Measurements from ENCODE around the gene NBAS. TPM values are rescaled to one million over a fixed set of nuclear protein-coding genes. Genes with fewer than 3 reads are reported as not detected.

NBAS gene
- total RNA-seq, 3 donors from 2014 or later (not counting 1 experiment from before 2014, with no cell fraction given): 27.8 to 34.7 (median 29.2) TPM

- no peaks in the 10 kb centered on the region for H3K36me3 Mint-ChIP-seq
- WGBS (ENCODE audit: insufficient coverage): 87% methylated on average over 3 of the region's 5 CpGs
- no peak for TF ChIP-seq CTCF (IDR thresholded peaks at IDR 0.05)
- Histone ChIP-seq H3K27me3 (ENCODE audit: control insufficient read depth, insufficient read depth, low read length) (no peaks in the 10 kb centered on the region), H3K4me1 (ENCODE audit: control insufficient read depth, insufficient read depth, low read length) (no peaks in the 10 kb centered on the region), H3K36me3 (ENCODE audit: control insufficient read depth, insufficient read depth, low read length) (no peaks in the 10 kb centered on the region), H3K27ac (ENCODE audit: low read length) (no peak overlapping the region), H3K9me3 (ENCODE audit: control insufficient read depth, insufficient read depth, low read length) (no peaks in the 10 kb centered on the region), H3K4me3 (ENCODE audit: low read length) (no peak overlapping the region)
- no peaks in the 10 kb centered on the region for H3K27me3 Mint-ChIP-seq (ENCODE audit: low read depth in 2 of 2)
- no peak for DNase-seq
- no peak for ATAC-seq
- no peak overlapping the region for H3K4me3 Mint-ChIP-seq
- no peaks in the 10 kb centered on the region for H3K9me3 Mint-ChIP-seq
- H3K27ac Mint-ChIP-seq: no peak overlapping the region
- no peaks in the 10 kb centered on the region for H3K4me1 Mint-ChIP-seq
- intact Hi-C loops (cut with micrococcal nuclease): loop anchor here (10.0 kb wide), 1 partner anchor 816 kb away; no protein-coding TSS in a partner anchor
Measured at GRCh38 chr2:15159206-15159605, 401.9 kb downstream of the NBAS start.

- Histone ChIP-seq H3K9me3 (ENCODE audit: control insufficient read depth, insufficient read depth, low read length) (no peaks in the 10 kb centered on the region), H3K4me3 (ENCODE audit: low read length) (no peak overlapping the region), H3K27ac (ENCODE audit: low read length) (no peak overlapping the region), H3K4me1 (ENCODE audit: control insufficient read depth, insufficient read depth, low read length) (no peaks in the 10 kb centered on the region), H3K36me3 (ENCODE audit: control insufficient read depth, insufficient read depth, low read length) (no peaks in the 10 kb centered on the region), H3K27me3 (ENCODE audit: control insufficient read depth, insufficient read depth, low read length) (no peaks in the 10 kb centered on the region)
- 80% methylated on average over 5 of the region's 5 CpGs for WGBS (ENCODE audit: insufficient coverage)
- Mint-ChIP-seq H3K4me1 (no peaks in the 10 kb centered on the region), H3K27ac (no peak overlapping the region), H3K9me3 (no peaks in the 10 kb centered on the region), H3K27me3 (ENCODE audit: low read depth in 2 of 2) (no peaks in the 10 kb centered on the region), H3K4me3 (no peak overlapping the region), H3K36me3 (no peaks in the 10 kb centered on the region)
- intact Hi-C loops (cut with micrococcal nuclease): loop anchor here (10.0 kb wide), 1 partner anchor 816 kb away; no protein-coding TSS in a partner anchor
- DNase-seq: no peak
- no peak for TF ChIP-seq CTCF (IDR thresholded peaks at IDR 0.05)
- no peak for ATAC-seq
Measured at GRCh38 chr2:15158532-15158931, 402.6 kb downstream of the NBAS start.

GRCh38 chr2:15158100-15158499 lies 403.0 kb downstream of the NBAS start:
- no peak for TF ChIP-seq CTCF (IDR thresholded peaks at IDR 0.05)
- intact Hi-C loops (cut with micrococcal nuclease): loop anchor here (10.0 kb wide), 1 partner anchor 817 kb away; no protein-coding TSS in a partner anchor
- H3K4me3 Mint-ChIP-seq: no peak overlapping the region
- Histone ChIP-seq H3K4me3 (ENCODE audit: low read length) (no peak overlapping the region), H3K4me1 (ENCODE audit: control insufficient read depth, insufficient read depth, low read length) (no peaks in the 10 kb centered on the region), H3K27me3 (ENCODE audit: control insufficient read depth, insufficient read depth, low read length) (no peaks in the 10 kb centered on the region), H3K27ac (ENCODE audit: low read length) (no peak overlapping the region), H3K36me3 (ENCODE audit: control insufficient read depth, insufficient read depth, low read length) (no peaks in the 10 kb centered on the region), H3K9me3 (ENCODE audit: control insufficient read depth, insufficient read depth, low read length) (no peaks in the 10 kb centered on the region)
- ATAC-seq (no peak), DNase-seq (no peak)
- 86% methylated on average over 4 of the region's 4 CpGs for WGBS (ENCODE audit: insufficient coverage)
- H3K27ac Mint-ChIP-seq: no peak overlapping the region
- H3K27me3 Mint-ChIP-seq (ENCODE audit: low read depth in 2 of 2): no peaks in the 10 kb centered on the region
- H3K4me1 Mint-ChIP-seq: no peaks in the 10 kb centered on the region
- H3K36me3 Mint-ChIP-seq: no peaks in the 10 kb centered on the region
- no peaks in the 10 kb centered on the region for H3K9me3 Mint-ChIP-seq

- Mint-ChIP-seq H3K4me3 (no peak overlapping the region), H3K27ac (no peak overlapping the region), H3K27me3 (ENCODE audit: low read depth in 2 of 2) (no peaks in the 10 kb centered on the region), H3K36me3 (no peaks in the 10 kb centered on the region), H3K4me1 (no peaks in the 10 kb centered on the region), H3K9me3 (no peaks in the 10 kb centered on the region)
- ATAC-seq (no peak), DNase-seq (peak in 1 of 2 donors; percentile 18)
- no peaks in the 10 kb centered on the region for H3K9me3 ChIP-seq (ENCODE audit: control insufficient read depth, insufficient read depth, low read length)
- intact Hi-C loops (cut with micrococcal nuclease): loop anchor here (10.0 kb wide), 1 partner anchor 819 kb away; no protein-coding TSS in a partner anchor
- H3K36me3 ChIP-seq (ENCODE audit: control insufficient read depth, insufficient read depth, low read length): no peaks in the 10 kb centered on the region
- no peaks in the 10 kb centered on the region for H3K27me3 ChIP-seq (ENCODE audit: control insufficient read depth, insufficient read depth, low read length)
- 77% methylated on average over 7 of the region's 7 CpGs for WGBS (ENCODE audit: insufficient coverage)
- TF ChIP-seq CTCF (IDR thresholded peaks at IDR 0.05): no peak
- H3K27ac ChIP-seq (ENCODE audit: low read length): no peak overlapping the region
- H3K4me3 ChIP-seq (ENCODE audit: low read length): no peak overlapping the region
- no peaks in the 10 kb centered on the region for H3K4me1 ChIP-seq (ENCODE audit: control insufficient read depth, insufficient read depth, low read length)
Measured at GRCh38 chr2:15155959-15156574, 405.1 kb downstream of the NBAS start.

All from natural killer cell (primary cell).